Heart left ventricle (tissue), 13 donors: ENCODE measurements around the gene PACS1.
"Not testable (repeated sequence)": the region's sequence is repeated elsewhere in the genome, so short reads cannot be mapped to it uniquely, and the experiment has no call there.

ENCODE experiments used
- POLR2A ChIP-seq, 2 donors: fragments of 450-650 bp; IDR thresholded peaks; one replicate each; pipeline ENCODE4 v1.6.1; 2017; ENCODE audit warnings: antibody characterized with exemption in 2 of 2, mild to moderate bottlenecking in 2 of 2, moderate library complexity in 2 of 2
- TF ChIP-seq, protein P1 (sequence below), 12 donors: fragments of 200-600 bp; sonication (generic) in 4 of 12; IDR thresholded peaks; one replicate each; pipeline versions ENCODE4 v1.5.0 to v1.8.0; 2018 to 2022; ENCODE audit warnings: antibody characterized with exemption in 12 of 12, mild to moderate bottlenecking in 5 of 12
- donor health status: ischemic (EF 13 %, LVEDD 7.1; RV severe dilation, severe dysfunction).
- donor health status: DM: no; HTN: yes; CAD: no.
- donor health status: DM: no; HTN: no; CAD: no.
- donor health status: ischemic (EF 25% LVEDD 6.9; RV normal size, moderate dysfunction).
- donor health status: ischemic (EF 25% LVEDD 5.7; RV mildly dilated, moderate dysfunction).
- donor health status: ischemic (EF 35%, LVEDD 5.7; RV mildly dilated, moderate dysfunction).
- donor health status: nonischemic (EF 11% LVEDD 7.7; RV severe dilation, severe dysfunction).
- donor health status: DM: yes; HTN: yes; CAD: no.
- donor health status: PGD.
- donor health status: ischemic (EF 29% LVEDD 5.4; RV normal size, mild dysfunction).
- donor health status: nonischemic (EF 23%, LVEDD 6.1; RV moderate dilation, normal function).

DNA sequence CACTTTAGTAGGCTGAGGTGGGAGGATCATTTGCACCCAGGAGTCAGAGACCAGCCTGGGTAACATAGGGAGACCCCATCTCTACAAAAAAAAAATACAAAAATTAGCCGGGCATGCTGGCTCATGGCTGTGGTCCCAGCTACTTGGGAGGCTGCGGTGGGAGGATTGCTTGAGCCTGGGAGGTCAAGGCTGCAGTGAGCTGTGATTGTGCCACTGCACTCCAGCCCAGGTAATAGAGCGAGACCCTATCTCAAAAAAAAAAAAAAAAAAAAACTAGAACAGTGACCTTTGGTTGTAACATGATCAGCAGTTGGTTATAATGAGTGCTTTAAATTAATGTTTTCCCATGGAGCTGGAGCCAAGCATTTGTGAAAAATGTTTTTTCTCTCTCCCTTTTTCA is 44.9 kb downstream of the PACS1 start:
- not testable (repeated sequence) for TF ChIP-seq POLR2A (IDR thresholded peaks at IDR 0.05)
- TF ChIP-seq, protein P1, sequence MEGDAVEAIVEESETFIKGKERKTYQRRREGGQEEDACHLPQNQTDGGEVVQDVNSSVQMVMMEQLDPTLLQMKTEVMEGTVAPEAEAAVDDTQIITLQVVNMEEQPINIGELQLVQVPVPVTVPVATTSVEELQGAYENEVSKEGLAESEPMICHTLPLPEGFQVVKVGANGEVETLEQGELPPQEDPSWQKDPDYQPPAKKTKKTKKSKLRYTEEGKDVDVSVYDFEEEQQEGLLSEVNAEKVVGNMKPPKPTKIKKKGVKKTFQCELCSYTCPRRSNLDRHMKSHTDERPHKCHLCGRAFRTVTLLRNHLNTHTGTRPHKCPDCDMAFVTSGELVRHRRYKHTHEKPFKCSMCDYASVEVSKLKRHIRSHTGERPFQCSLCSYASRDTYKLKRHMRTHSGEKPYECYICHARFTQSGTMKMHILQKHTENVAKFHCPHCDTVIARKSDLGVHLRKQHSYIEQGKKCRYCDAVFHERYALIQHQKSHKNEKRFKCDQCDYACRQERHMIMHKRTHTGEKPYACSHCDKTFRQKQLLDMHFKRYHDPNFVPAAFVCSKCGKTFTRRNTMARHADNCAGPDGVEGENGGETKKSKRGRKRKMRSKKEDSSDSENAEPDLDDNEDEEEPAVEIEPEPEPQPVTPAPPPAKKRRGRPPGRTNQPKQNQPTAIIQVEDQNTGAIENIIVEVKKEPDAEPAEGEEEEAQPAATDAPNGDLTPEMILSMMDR (IDR thresholded peaks at IDR 0.05) = not testable (repeated sequence)
